Left ventricle myocardium inferior (tissue), 1 donor: Measurements from ENCODE around the gene TMEM95. TPM values are rescaled to one million over a fixed set of nuclear protein-coding genes. Genes with fewer than 3 reads are reported as not detected.

Source experiments
- DNase-seq: peaks from one replicate; pipeline ENCODE4 v3.0.0-alpha.2; 2020
- H3K27ac ChIP-seq: fragments of 200-600 bp; replicated peaks from 2 replicates; pipeline ENCODE4 v1.8.0; 2021
- H3K27me3 ChIP-seq: fragments of 200-600 bp; 2 replicates; pipeline ENCODE4 v1.8.0; 2021; ENCODE audit warnings: low read depth
- H3K36me3 ChIP-seq: fragments of 200-600 bp; 2 replicates; pipeline ENCODE4 v1.8.0; 2021
- H3K4me1 ChIP-seq: fragments of 200-600 bp; 2 replicates; pipeline ENCODE4 v1.8.0; 2021
- H3K4me3 ChIP-seq: fragments of 200-600 bp; 2 replicates; pipeline ENCODE4 v1.8.0; 2021; ENCODE audit warnings: mild to moderate bottlenecking, moderate library complexity
- H3K9me3 ChIP-seq: fragments of 200-600 bp; replicated peaks from 2 replicates; pipeline ENCODE4 v1.8.0; 2021
- CTCF ChIP-seq: fragments of 200-600 bp; IDR thresholded peaks from 2 replicates; pipeline ENCODE4 v1.8.0; 2021; ENCODE audit warnings: antibody characterized with exemption, mild to moderate bottlenecking, borderline replicate concordance
- intact Hi-C: fragments of 100-400 bp; cut with micrococcal nuclease; formaldehyde crosslinking; loops from one replicate; pipeline ENCODE4 v1.11.0; 2022
- total RNA-seq: library from RNA; stranded (reverse); fragmentation: NEBNext Ultra II Directional; extraction: Animal tissue kit (Norgen Biotek cat#: 25700); gene quantifications from one replicate; pipeline ENCODE4 v1.2.1, GENCODE V29; 2021
- donor health status: DM: no; HTN: yes; CAD: no; lungs with severe emphysema.

The TMEM95 gene
- total RNA-seq, 1 donor from 2014 or later: not detected

GRCh38 chr17:7380321-7380720 lies 25.4 kb downstream of the TMEM95 start:
- Histone ChIP-seq H3K36me3 (no peaks in the 10 kb centered on the region), H3K27me3 (peaks cover 20% of the 10 kb centered on the region), H3K4me1 (peaks cover 35% of the 10 kb centered on the region), H3K9me3 (no peaks in the 10 kb centered on the region), H3K4me3 (peak overlapping the region; percentile 63), H3K27ac (peak overlapping the region; percentile 65)
- peak; percentile 15 for TF ChIP-seq CTCF
- peak; percentile 63 for DNase-seq
- intact Hi-C loops: no loop called here

GRCh38 chr17:7380855-7381683 lies 26.1 kb downstream of the TMEM95 start, which contains the start of gene TNK1:
Gene TNK1, plus strand, starts transcription at chr17:7381089. Its CDS starts 1,838 bp downstream, at chr17:7382927.
- H3K4me1 ChIP-seq: peaks cover 35% of the 10 kb centered on the region
- H3K36me3 ChIP-seq: no peaks in the 10 kb centered on the region
- intact Hi-C loops: no loop called here
- no peak for TF ChIP-seq CTCF
- H3K27ac ChIP-seq: peak within 1 kb of the TSS; percentile 65
- peak; percentile 48 for DNase-seq
- peaks cover 20% of the 10 kb centered on the region for H3K27me3 ChIP-seq
- H3K4me3 ChIP-seq: peak within 1 kb of the TSS; percentile 63
- no peaks in the 10 kb centered on the region for H3K9me3 ChIP-seq

GRCh38 chr17:7382901-7383300 lies 27.9 kb downstream of the TMEM95 start:
- no peaks in the 10 kb centered on the region for H3K9me3 ChIP-seq

GRCh38 chr17:7383371-7383741 lies 28.4 kb downstream of the TMEM95 start:
- no peaks in the 10 kb centered on the region for H3K9me3 ChIP-seq
- TF ChIP-seq CTCF: no peak
- H3K4me3 ChIP-seq: peak overlapping the region; percentile 64
- H3K27ac ChIP-seq: no peak overlapping the region
- H3K27me3 ChIP-seq: peaks cover 20% of the 10 kb centered on the region
- peaks cover 4% of the 10 kb centered on the region for H3K36me3 ChIP-seq
- intact Hi-C loops: no loop called here
- no peak for DNase-seq
- peaks cover 35% of the 10 kb centered on the region for H3K4me1 ChIP-seq

More at GRCh38 chr17:7382901-7383300, 27.9 kb downstream of the TMEM95 start:
- DNase-seq: no peak
- TF ChIP-seq CTCF: no peak
- H3K27ac ChIP-seq: no peak overlapping the region
- H3K4me3 ChIP-seq: no peak overlapping the region
- peaks cover 20% of the 10 kb centered on the region for H3K27me3 ChIP-seq
- intact Hi-C loops: no loop called here
- no peaks in the 10 kb centered on the region for H3K36me3 ChIP-seq
- H3K4me1 ChIP-seq: peaks cover 35% of the 10 kb centered on the region

GRCh38 chr17:7383742-7384488 lies 29.0 kb downstream of the TMEM95 start:
- H3K4me1 ChIP-seq: peaks cover 35% of the 10 kb centered on the region
- H3K27me3 ChIP-seq: peaks cover 20% of the 10 kb centered on the region
- peak; percentile 32 for DNase-seq
- peak overlapping the region; percentile 64 for H3K4me3 ChIP-seq
- TF ChIP-seq CTCF: no peak
- no peak overlapping the region for H3K27ac ChIP-seq
- no peaks in the 10 kb centered on the region for H3K9me3 ChIP-seq
- intact Hi-C loops: no loop called here
- H3K36me3 ChIP-seq: peaks cover 10% of the 10 kb centered on the region
